CD14-positive monocyte (primary cell): ENCODE data around the gene ACER2. TPM values are rescaled to one million over a fixed set of nuclear protein-coding genes. Genes with fewer than 3 reads are reported as not detected.

Experiments used
- DNase-seq, 3 donors: peaks; one replicate each; pipeline ENCODE4 v3.0.0-alpha.2; 2011 to 2022
- H2AFZ ChIP-seq: 2 replicates; pipeline ENCODE4 v1.6.0; 2012; ENCODE audit warnings: mild to moderate bottlenecking, low read depth, low read length, inconsistent platforms; ENCODE audit not compliant: insufficient read depth, poor library complexity, severe bottlenecking
- H3K27ac ChIP-seq, 2 donors: 1 replicate in 1 of 2; 2 replicates in 1 of 2; pipeline ENCODE4 v1.5.1; 2012 to 2013; ENCODE audit warnings: low read length in 2 of 2, control low read depth in 1 of 2, inconsistent platforms in 1 of 2, low read depth in 1 of 2, mild to moderate bottlenecking in 1 of 2
- H3K27me3 ChIP-seq, 2 donors: one replicate each; pipeline versions ENCODE4 v1.6.0 to v1.6.1; 2011 to 2013; ENCODE audit warnings: low read length in 2 of 2; ENCODE audit not compliant: control insufficient read depth in 2 of 2, insufficient read depth in 2 of 2
- H3K36me3 ChIP-seq, 2 donors: replicated peaks in 1 of 2; 1 replicate in 1 of 2; 2 replicates in 1 of 2; pipeline versions ENCODE4 v1.5.1 to v1.6.1; 2012 to 2013; ENCODE audit warnings: low read length in 2 of 2, control low read depth in 1 of 2, inconsistent platforms in 1 of 2, mild to moderate bottlenecking in 1 of 2; ENCODE audit not compliant: insufficient read depth in 2 of 2, control insufficient read depth in 1 of 2
- H3K4me1 ChIP-seq, 2 donors: 1 replicate in 1 of 2; 2 replicates in 1 of 2; pipeline versions ENCODE4 v1.5.1 to v1.6.1; 2012 to 2013; ENCODE audit warnings: low read length in 2 of 2, control low read depth in 1 of 2, inconsistent platforms in 1 of 2, mild to moderate bottlenecking in 1 of 2, moderate library complexity in 1 of 2; ENCODE audit not compliant: insufficient read depth in 2 of 2, control insufficient read depth in 1 of 2
- H3K4me2 ChIP-seq: replicated peaks from 2 replicates; pipeline ENCODE3; 2012; ENCODE audit warnings: low read length, moderate library complexity, mild to moderate bottlenecking; ENCODE audit not compliant: poor library complexity, severe bottlenecking; ENCODE audit errors: extremely low read depth
- H3K4me3 ChIP-seq, 3 experiments: fragments of 200-600 bp in 1 of 3; sonication (generic) in 1 of 3; replicated peaks in 1 of 3; 1 replicate in 2 of 3; 2 replicates in 1 of 3; pipeline ENCODE4 v1.5.1; 2011 to 2013; ENCODE audit warnings: low read length in 3 of 3, mild to moderate bottlenecking in 3 of 3, control low read depth in 2 of 3, low read depth in 2 of 3, inconsistent platforms in 1 of 3, moderate library complexity in 1 of 3
- H3K79me2 ChIP-seq: 2 replicates; pipeline ENCODE4 v1.6.0; 2012; ENCODE audit warnings: mild to moderate bottlenecking, control low read depth, inconsistent platforms, low read length, moderate library complexity; ENCODE audit not compliant: insufficient read depth
- H3K9ac ChIP-seq: 2 replicates; pipeline ENCODE4 v1.6.0; 2017; ENCODE audit warnings: low read length, mild to moderate bottlenecking; ENCODE audit not compliant: insufficient read depth, poor library complexity, severe bottlenecking
- H3K9me3 ChIP-seq, 2 donors: replicated peaks in 1 of 2; 1 replicate in 1 of 2; 2 replicates in 1 of 2; pipeline versions ENCODE4 v1.5.1 to v1.6.1; 2012 to 2013; ENCODE audit warnings: low read length in 2 of 2, control low read depth in 1 of 2; ENCODE audit not compliant: control insufficient read depth in 1 of 2, insufficient read depth in 1 of 2
- H4K20me1 ChIP-seq: 2 replicates; pipeline ENCODE4 v1.6.0; 2012; ENCODE audit warnings: mild to moderate bottlenecking, low read length, control low read depth, moderate library complexity; ENCODE audit not compliant: insufficient read depth
- H3K27ac Mint-ChIP-seq, 7 donors: one replicate each; pipeline ENCODE4 v1.8.0; 2020; ENCODE audit warnings: mild to moderate bottlenecking in 7 of 7, mixed read lengths in 7 of 7, moderate library complexity in 6 of 7, inconsistent platforms in 2 of 7
- H3K27me3 Mint-ChIP-seq, 3 donors: one replicate each; pipeline ENCODE4 v1.8.0; 2021 to 2022; ENCODE audit warnings: low read depth in 3 of 3, mild to moderate bottlenecking in 3 of 3, mixed read lengths in 3 of 3, moderate library complexity in 3 of 3, inconsistent platforms in 1 of 3
- H3K36me3 Mint-ChIP-seq, 2 donors: one replicate each; pipeline ENCODE4 v1.8.0; 2020; ENCODE audit warnings: mixed read lengths in 2 of 2, inconsistent platforms in 1 of 2, mild to moderate bottlenecking in 1 of 2
- H3K4me1 Mint-ChIP-seq: one replicate; pipeline ENCODE4 v1.8.0; 2020; ENCODE audit warnings: mild to moderate bottlenecking, mixed read lengths
- H3K4me3 Mint-ChIP-seq, 2 donors: one replicate each; pipeline ENCODE4 v1.8.0; 2020; ENCODE audit warnings: mild to moderate bottlenecking in 2 of 2, mixed read lengths in 2 of 2, moderate library complexity in 1 of 2
- H3K9me3 Mint-ChIP-seq, 7 donors: one replicate each; pipeline ENCODE4 v1.8.0; 2020 to 2022; ENCODE audit warnings: mixed read lengths in 7 of 7, mild to moderate bottlenecking in 6 of 7, moderate library complexity in 6 of 7, inconsistent platforms in 2 of 7
- CTCF ChIP-seq: fragments of 200-600 bp; IDR thresholded peaks from one replicate; pipeline ENCODE4 v1.8.0; 2022; ENCODE audit warnings: antibody characterized with exemption, mild to moderate bottlenecking
- WGBS: methylation state at CpG from one replicate; pipeline ENCODE4 v1.1.5; 2013; ENCODE audit warnings: missing lambda C conversion rate; ENCODE audit not compliant: insufficient coverage; 5-methylcytosine and 5-hydroxymethylcytosine counted together
- intact Hi-C, 2 donors: fragments of 100-400 bp; cut with micrococcal nuclease; formaldehyde crosslinking; loops; one replicate each; pipeline versions ENCODE4 v1.15.0 to v1.15.1; 2023
- polyA plus RNA-seq, 3 donors: library from polyadenylated mRNA; depleted of rRNA in 1 of 3; unstranded in 2 of 3; stranded (reverse) in 1 of 3; fragments of 300-500 nt in 2 of 3; fragments of >200 nt in 1 of 3; fragmentation: Illumina TruSeq in 2 of 3; gene quantifications; 1 replicate in 2 of 3; 2 replicates in 1 of 3; pipeline ENCODE4 v1.2.3, GENCODE V29; 2012 to 2021

Gene ACER2
- polyA plus RNA-seq, 3 donors: 0.17 to 0.21 TPM; not detected in 1

- peaks cover 0 to 9% (median 7%) of the 10 kb centered on the region in 3 donors for H3K27me3 Mint-ChIP-seq
- no peaks in the 10 kb centered on the region for H3K9me3 Mint-ChIP-seq
- H4K20me1 ChIP-seq: no peaks in the 10 kb centered on the region
- no peaks in the 10 kb centered on the region for H3K79me2 ChIP-seq
- H3K9me3 ChIP-seq: no peaks in the 10 kb centered on the region
- intact Hi-C loops: no loop called here
- H3K36me3 ChIP-seq: no peaks in the 10 kb centered on the region
- no peak overlapping the region for H3K9ac ChIP-seq
- no peaks in the 10 kb centered on the region for H3K36me3 Mint-ChIP-seq
- H3K4me3 ChIP-seq: no peak overlapping the region
- H3K27ac Mint-ChIP-seq: no peak overlapping the region
- no peak for DNase-seq
- H3K4me2 ChIP-seq: no peak overlapping the region
- WGBS: 83% methylated on average over 6 of the region's 7 CpGs
- H3K27me3 ChIP-seq: no peaks in the 10 kb centered on the region
- no peaks in the 10 kb centered on the region for H3K4me1 Mint-ChIP-seq
- no peak for TF ChIP-seq CTCF
- H3K27ac ChIP-seq: no peak overlapping the region
- H3K4me1 ChIP-seq: no peaks in the 10 kb centered on the region
- H3K4me3 Mint-ChIP-seq: no peak overlapping the region
- no peak overlapping the region for H2AFZ ChIP-seq
Observed at GRCh38 chr9:19480345-19480744, 71.5 kb downstream of the ACER2 start.

GRCh38 chr9:19481121-19481870 lies 72.5 kb downstream of the ACER2 start:
- Mint-ChIP-seq H3K4me3 (no peak overlapping the region), H3K36me3 (no peaks in the 10 kb centered on the region), H3K27ac (no peak overlapping the region), H3K27me3 (peaks cover 0 to 9% (median 5%) of the 10 kb centered on the region in 3 donors), H3K4me1 (no peaks in the 10 kb centered on the region), H3K9me3 (no peaks in the 10 kb centered on the region)
- no peaks in the 10 kb centered on the region for H4K20me1 ChIP-seq
- intact Hi-C loops: no loop called here
- no peak for TF ChIP-seq CTCF
- no peaks in the 10 kb centered on the region for H3K9me3 ChIP-seq
- H3K4me1 ChIP-seq: no peaks in the 10 kb centered on the region
- H3K4me3 ChIP-seq: no peak overlapping the region
- H2AFZ ChIP-seq: no peak overlapping the region
- DNase-seq: no peak
- no peaks in the 10 kb centered on the region for H3K27me3 ChIP-seq
- no peaks in the 10 kb centered on the region for H3K36me3 ChIP-seq
- no peaks in the 10 kb centered on the region for H3K79me2 ChIP-seq
- no peak overlapping the region for H3K9ac ChIP-seq
- H3K27ac ChIP-seq: no peak overlapping the region
- 100% methylated on average over 2 of the region's 10 CpGs for WGBS
- no peak overlapping the region for H3K4me2 ChIP-seq
